ENCODE measurements around the gene CACNA1B. TPM values are rescaled to one million over a fixed set of nuclear protein-coding genes. Genes with fewer than 3 reads are reported as not detected.
"Not testable (repeated sequence)": the region's sequence is repeated elsewhere in the genome, so short reads cannot be mapped to it uniquely, and the experiment has no call there.

The CACNA1B gene
- total and polyA plus RNA-seq, 2 donors from 2014 or later: 0.03 TPM; not detected in 1

GRCh38 chr9:138143491-138143890 lies 265.9 kb downstream of the CACNA1B start:
- not testable (repeated sequence) for H3K27ac ChIP-seq (ENCODE audit: low read depth in 2 of 2, low read length in 2 of 2); H3K4me3 ChIP-seq (ENCODE audit: low read length in 3 of 3)

GRCh38 chr9:138147556-138147955 lies 270.0 kb downstream of the CACNA1B start:
- H3K36me3 ChIP-seq (ENCODE audit: control insufficient read depth in 2 of 3, insufficient read depth in 3 of 3, low read length in 3 of 3); H3K27me3 ChIP-seq (ENCODE audit: control insufficient read depth, insufficient read depth, low read length); FAIRE-seq; H3K4me1 ChIP-seq (ENCODE audit: control insufficient read depth in 2 of 3, insufficient read depth in 2 of 3, low read depth in 1 of 3, low read length in 3 of 3); intact Hi-C loops (cut with DNase I); H3K27ac ChIP-seq (ENCODE audit: low read depth in 2 of 2, low read length in 2 of 2); H3K4me3 ChIP-seq (ENCODE audit: low read length in 3 of 3); H3K9ac ChIP-seq (ENCODE audit: low read length in 3 of 3); H3K9me3 ChIP-seq (ENCODE audit: control insufficient read depth in 2 of 3, insufficient read depth in 1 of 3, low read length in 3 of 3): not testable (repeated sequence)
- DNase-seq: peak in 4 of 5 donors; percentile 47 to 78 (median 60)
- peak; percentile 13 for TF ChIP-seq CTCF (IDR thresholded peaks at IDR 0.05; ENCODE audit: borderline replicate concordance, extremely low read depth, insufficient read depth)

More at GRCh38 chr9:138143491-138143890, 265.9 kb downstream of the CACNA1B start:
- FAIRE-seq; H3K36me3 ChIP-seq (ENCODE audit: control insufficient read depth in 2 of 3, insufficient read depth in 3 of 3, low read length in 3 of 3); H3K9ac ChIP-seq (ENCODE audit: low read length in 3 of 3); H3K27me3 ChIP-seq (ENCODE audit: control insufficient read depth, insufficient read depth, low read length); H3K9me3 ChIP-seq (ENCODE audit: control insufficient read depth in 2 of 3, insufficient read depth in 1 of 3, low read length in 3 of 3); intact Hi-C loops (cut with DNase I); DNase-seq; H3K4me1 ChIP-seq (ENCODE audit: control insufficient read depth in 2 of 3, insufficient read depth in 2 of 3, low read depth in 1 of 3, low read length in 3 of 3): not testable (repeated sequence)

GRCh38 chr9:138149672-138150656 lies 272.4 kb downstream of the CACNA1B start:
- peak in 4 of 5 donors; percentile 10 to 63 (median 58) for DNase-seq
- H3K36me3 ChIP-seq (ENCODE audit: control insufficient read depth in 2 of 3, insufficient read depth in 3 of 3, low read length in 3 of 3); H3K9ac ChIP-seq (ENCODE audit: low read length in 3 of 3); intact Hi-C loops (cut with DNase I); H3K4me3 ChIP-seq (ENCODE audit: low read length in 3 of 3); H3K4me1 ChIP-seq (ENCODE audit: control insufficient read depth in 2 of 3, insufficient read depth in 2 of 3, low read depth in 1 of 3, low read length in 3 of 3); H3K27ac ChIP-seq (ENCODE audit: low read depth in 2 of 2, low read length in 2 of 2); H3K27me3 ChIP-seq (ENCODE audit: control insufficient read depth, insufficient read depth, low read length); FAIRE-seq; H3K9me3 ChIP-seq (ENCODE audit: control insufficient read depth in 2 of 3, insufficient read depth in 1 of 3, low read length in 3 of 3): not testable (repeated sequence)
- TF ChIP-seq CTCF (IDR thresholded peaks at IDR 0.05; ENCODE audit: borderline replicate concordance, extremely low read depth, insufficient read depth): peak; percentile 41

- H3K27ac ChIP-seq (ENCODE audit: low read depth in 2 of 2, low read length in 2 of 2); H3K9me3 ChIP-seq (ENCODE audit: control insufficient read depth in 2 of 3, insufficient read depth in 1 of 3, low read length in 3 of 3); H3K4me1 ChIP-seq (ENCODE audit: control insufficient read depth in 2 of 3, insufficient read depth in 2 of 3, low read depth in 1 of 3, low read length in 3 of 3); FAIRE-seq; H3K27me3 ChIP-seq (ENCODE audit: control insufficient read depth, insufficient read depth, low read length); H3K36me3 ChIP-seq (ENCODE audit: control insufficient read depth in 2 of 3, insufficient read depth in 3 of 3, low read length in 3 of 3); H3K4me3 ChIP-seq (ENCODE audit: low read length in 3 of 3); intact Hi-C loops (cut with DNase I); H3K9ac ChIP-seq (ENCODE audit: low read length in 3 of 3); DNase-seq: not testable (repeated sequence)
Observed at GRCh38 chr9:138155788-138156187, 278.2 kb downstream of the CACNA1B start.

GRCh38 chr9:138166793-138167192 lies 289.2 kb downstream of the CACNA1B start:
- FAIRE-seq; intact Hi-C loops (cut with DNase I): not testable (repeated sequence)

More at GRCh38 chr9:138166793-138167192, 289.2 kb downstream of the CACNA1B start:
- not testable (repeated sequence) for H3K9me3 ChIP-seq (ENCODE audit: control insufficient read depth in 2 of 3, insufficient read depth in 1 of 3, low read length in 3 of 3); DNase-seq; H3K36me3 ChIP-seq (ENCODE audit: control insufficient read depth in 2 of 3, insufficient read depth in 3 of 3, low read length in 3 of 3); H3K4me3 ChIP-seq (ENCODE audit: low read length in 3 of 3); H3K9ac ChIP-seq (ENCODE audit: low read length in 3 of 3); H3K27ac ChIP-seq (ENCODE audit: low read depth in 2 of 2, low read length in 2 of 2); H3K27me3 ChIP-seq (ENCODE audit: control insufficient read depth, insufficient read depth, low read length); H3K4me1 ChIP-seq (ENCODE audit: control insufficient read depth in 2 of 3, insufficient read depth in 2 of 3, low read depth in 1 of 3, low read length in 3 of 3)

All from kidney (tissue), 14 donors.